Pancreas (tissue), 10 donors: ENCODE results near the gene OGDH. TPM values are rescaled to one million over a fixed set of nuclear protein-coding genes. Genes with fewer than 3 reads are reported as not detected.

ENCODE experiments used
- ATAC-seq, 4 donors: fragments of 200-7000 bp; cut with Tn5 transposase; one replicate each; pipeline versions ENCODE4 v1.8.0 to v1.9.1; 2020; ENCODE audit warnings: mild to moderate bottlenecking in 4 of 4, moderate library complexity in 4 of 4
- DNase-seq, 6 donors: peaks; one replicate each; pipeline ENCODE4 v3.0.0-alpha.2; 2020
- FAIRE-seq: peaks from 2 replicates; lab custom pipeline; 2012; peaks lifted over from hg19 to GRCh38; lab: Jason Lieb, UNC
- H3K27ac ChIP-seq, 4 donors: fragments of 200-600 bp; sonication (generic); 1 replicate in 3 of 4; 2 replicates in 1 of 4; pipeline versions ENCODE4 v1.5.0 to v1.8.0; 2020
- H3K27me3 ChIP-seq, 4 donors: fragments of 200-600 bp; one replicate each; pipeline ENCODE4 v1.8.0; 2021
- H3K36me3 ChIP-seq, 3 donors: fragments of 200-600 bp; sonication (generic) in 1 of 3; one replicate each; pipeline versions ENCODE4 v1.5.0 to v1.8.0; 2020 to 2021
- H3K4me1 ChIP-seq, 3 donors: fragments of 200-600 bp; one replicate each; pipeline ENCODE4 v1.8.0; 2021
- H3K4me3 ChIP-seq, 4 donors: fragments of 200-600 bp; sonication (generic) in 2 of 4; one replicate each; pipeline versions ENCODE4 v1.5.0 to v1.8.0; 2020 to 2021
- H3K9me3 ChIP-seq, 4 donors: fragments of 200-600 bp; one replicate each; pipeline ENCODE4 v1.8.0; 2021
- CTCF ChIP-seq, 4 donors: fragments of 200-600 bp; sonication (generic) in 3 of 4; IDR thresholded peaks; one replicate each; pipeline versions ENCODE4 v1.5.0 to v1.8.0; 2021; ENCODE audit warnings: antibody characterized with exemption in 4 of 4
- WGBS, 2 donors: extraction: QIAGEN DNeasy Blood & Tissue Kit; methylation state at CpG; one replicate each; pipeline ENCODE4 v1.1.7; 2013; 5-methylcytosine and 5-hydroxymethylcytosine counted together
- intact Hi-C, 3 donors: fragments of 100-400 bp; cut with DNase I; formaldehyde crosslinking; loops; one replicate each; pipeline versions ENCODE4 v1.11.1 to v1.14.2; 2022
- polyA plus RNA-seq, 2 donors: library from polyadenylated mRNA; stranded (reverse); fragments of 200-250 nt; gene quantifications; one replicate each; pipeline ENCODE4 v1.2.3, GENCODE V29; 2013
- total RNA-seq, 6 donors: library from RNA; stranded (reverse); fragmentation: NEBNext Ultra II Directional in 4 of 6; extraction: Animal tissue kit (Norgen Biotek cat#: 25700) in 4 of 6; gene quantifications; one replicate each; pipeline versions ENCODE4 v1.2.1 to v1.2.4, GENCODE V29; 2021 to 2023
- donor health status: healthy with polysubstance abuse.
- donor health status: DM: no; HTN: no; CAD: no; lungs with moderate emphysema.
- donor health status: DM: no; HTN: no; CAD: no.
- donor health status: control.
- donor health status: control.
- donor health status: Bipolar disorder and iron deficiency.
- donor health status: DM: yes; HTN: yes; CAD: no.
- donor health status: DM: no; HTN: no; CAD: no.
- donor health status: DM: no; HTN: no; CAD: no.
- donor health status: DM: yes; HTN: yes; CAD: no.

Gene OGDH
- total and polyA plus RNA-seq, 8 donors, result 18.4 to 49.2 (median 29.0) TPM

GRCh38 chr7:44629829-44630522, 23.5 kb downstream of the OGDH start:
- ATAC-seq, result no peak
- Histone ChIP-seq H3K27ac (peak overlapping the region in 2 of 4 donors; percentile 11 to 28), H3K36me3 (peaks cover 0 to 3% (median 0%) of the 10 kb centered on the region in 3 donors), H3K4me3 (no peak overlapping the region), H3K9me3 (no peaks in the 10 kb centered on the region), H3K4me1 (peaks cover 15 to 37% (median 26%) of the 10 kb centered on the region in 3 donors), H3K27me3 (no peaks in the 10 kb centered on the region)
- no peak for TF ChIP-seq CTCF (IDR thresholded peaks at IDR 0.05)
- WGBS, 2 donors, result 83 to 95% methylated on average over 13 of the region's 13 CpGs
- DNase-seq, result no peak
- no peak for FAIRE-seq
- intact Hi-C loops, result no loop called here

DNA sequence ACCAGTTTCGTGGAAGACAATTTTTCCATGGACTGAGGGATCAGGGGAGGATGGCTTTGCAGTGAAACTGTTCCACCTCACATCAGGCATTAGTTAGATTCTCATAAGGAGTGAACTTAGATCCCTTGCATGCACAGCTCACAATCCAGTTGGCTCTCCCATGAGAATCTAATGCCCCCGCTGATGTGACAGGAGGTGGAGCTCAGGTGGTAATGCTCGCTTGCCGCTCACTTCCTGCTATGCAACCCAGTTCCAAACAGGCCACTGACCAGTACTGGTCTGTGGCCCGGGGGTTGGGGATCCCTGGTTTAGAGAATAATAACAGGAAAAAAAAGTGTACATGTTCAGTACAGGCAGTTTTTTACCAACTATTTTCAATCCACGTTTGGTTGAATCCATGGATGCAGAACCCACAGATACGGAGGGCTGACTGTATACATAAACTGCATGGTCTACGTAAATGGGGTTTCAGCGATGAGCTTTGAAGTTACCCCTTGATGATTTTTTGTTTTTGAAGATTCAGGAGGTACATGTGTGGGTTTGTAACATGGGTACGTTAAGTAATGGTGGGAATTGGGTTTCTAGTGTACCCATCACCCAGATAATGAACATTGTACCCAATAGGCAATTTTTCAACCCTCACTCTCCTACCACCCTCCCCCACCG, 24.5 kb downstream of the OGDH start:
- Histone ChIP-seq H3K27me3 (no peaks in the 10 kb centered on the region), H3K4me3 (no peak overlapping the region), H3K4me1 (peaks cover 24 to 39% (median 25%) of the 10 kb centered on the region in 3 donors), H3K9me3 (no peaks in the 10 kb centered on the region), H3K27ac (peak overlapping the region in 2 of 4 donors; percentile 11 to 28), H3K36me3 (no peaks in the 10 kb centered on the region)
- ATAC-seq (no peak), DNase-seq (no peak), FAIRE-seq (no peak)
- intact Hi-C loops, result no loop called here
- TF ChIP-seq CTCF (IDR thresholded peaks at IDR 0.05), result no peak
- WGBS, 2 donors, result 84 to 85% methylated on average over 11 of the region's 11 CpGs

GRCh38 chr7:44631458-44632115, 25.2 kb downstream of the OGDH start:
- Histone ChIP-seq H3K4me1 (peaks cover 25 to 44% (median 31%) of the 10 kb centered on the region in 3 donors), H3K4me3 (no peak overlapping the region), H3K27ac (peak overlapping the region in 2 of 4 donors; percentile 10 to 27), H3K27me3 (no peaks in the 10 kb centered on the region), H3K9me3 (no peaks in the 10 kb centered on the region), H3K36me3 (no peaks in the 10 kb centered on the region)
- intact Hi-C loops, result no loop called here
- TF ChIP-seq CTCF (IDR thresholded peaks at IDR 0.05), result no peak
- DNase-seq (no peak), ATAC-seq (no peak), FAIRE-seq (no peak)
- WGBS, 2 donors, result 58 to 63% methylated on average over 6 of the region's 6 CpGs

DNA sequence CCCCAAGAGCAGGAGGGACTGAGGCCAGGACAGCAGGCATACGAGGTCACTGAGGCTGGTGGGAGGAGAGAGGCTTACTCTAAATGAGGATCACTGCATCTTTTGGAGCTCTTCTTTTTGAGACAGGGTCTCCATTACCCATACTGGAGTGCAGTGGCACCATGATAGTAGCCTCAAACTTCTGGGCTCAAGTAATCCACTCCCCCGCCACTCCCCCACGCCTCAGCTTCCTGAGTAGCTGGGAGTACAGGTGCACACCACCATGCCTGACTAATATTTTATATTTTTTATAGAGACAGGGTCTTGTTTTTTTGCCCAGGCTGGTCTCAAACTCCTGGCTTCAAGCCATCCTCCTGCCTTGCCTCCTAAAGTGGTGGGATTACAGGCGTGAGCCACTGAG, 25.8 kb downstream of the OGDH start:
- H3K27me3 ChIP-seq, result no peaks in the 10 kb centered on the region
- H3K4me1 ChIP-seq, result peaks cover 25 to 45% (median 33%) of the 10 kb centered on the region in 3 donors
- no peak overlapping the region for H3K4me3 ChIP-seq
- FAIRE-seq (no peak), ATAC-seq (no peak), DNase-seq (no peak)
- intact Hi-C loops, result no loop called here
- 92 to 100% methylated on average over 4 of the region's 4 CpGs for WGBS, 2 donors
- H3K36me3 ChIP-seq, result no peaks in the 10 kb centered on the region
- TF ChIP-seq CTCF (IDR thresholded peaks at IDR 0.05), result no peak
- peak overlapping the region in 2 of 4 donors; percentile 10 to 27 for H3K27ac ChIP-seq
- no peaks in the 10 kb centered on the region for H3K9me3 ChIP-seq
